ENCODE results near the gene RAB12.

DNA sequence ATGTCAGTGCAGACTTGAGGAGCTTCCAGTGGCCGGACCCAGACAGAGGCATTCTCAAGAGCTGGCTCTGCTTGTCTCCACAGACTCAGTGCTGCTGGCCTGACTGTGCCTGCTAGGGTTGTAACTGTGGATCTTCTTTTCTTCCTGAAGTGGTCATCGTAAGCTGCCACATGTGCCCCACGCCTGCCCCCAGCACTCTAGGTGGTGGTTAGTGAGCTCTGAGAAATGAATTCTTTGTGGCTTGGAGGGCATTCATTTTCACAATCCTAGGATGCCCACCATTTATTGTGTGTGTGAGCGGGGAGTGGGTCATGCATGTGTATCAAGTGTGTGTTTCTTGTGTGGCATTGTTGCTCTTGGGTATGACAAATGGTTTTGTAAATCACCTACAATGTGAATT lies 23.1 kb downstream of the RAB12 start:
- TF ChIP-seq ZFP30 (CRISPR knock-in tag; IDR thresholded peaks at IDR 0.05) (no peak), TCF4 (CRISPR knock-in tag; IDR thresholded peaks at IDR 0.05; ENCODE audit: borderline replicate concordance) (no peak)

Measured in SK-N-SH treated with all-trans-retinoic acid at 6 μM for 48 hours (cell line).